GM21515 (cell line): ENCODE measurements around the gene NXNL2.

Experiments used
- ATAC-seq: cut with Tn5 transposase; IDR thresholded peaks from one replicate; pipeline ENCODE4 v1.9.1; 2021; ENCODE audit not compliant: unreplicated experiment

The NXNL2 gene

GRCh38 chr9:88578121-88579049 is 43.4 kb downstream of the NXNL2 start:
- peak; percentile 72 for ATAC-seq

- no peak for ATAC-seq
Measured at GRCh38 chr9:88579050-88579715, 44.2 kb downstream of the NXNL2 start.

- ATAC-seq = no peak
Measured at GRCh38 chr9:88580961-88581360, 46.0 kb downstream of the NXNL2 start.

GRCh38 chr9:88583901-88584596 is 49.1 kb downstream of the NXNL2 start:
- ATAC-seq = no peak

GRCh38 chr9:88585426-88585825 is 50.4 kb downstream of the NXNL2 start:
- no peak for ATAC-seq

GRCh38 chr9:88586452-88586851 is 51.5 kb downstream of the NXNL2 start:
- no peak for ATAC-seq

- ATAC-seq = no peak
Measured at GRCh38 chr9:88587182-88587581, 52.2 kb downstream of the NXNL2 start.

- no peak for ATAC-seq
Measured at GRCh38 chr9:88587885-88588649, 53.1 kb downstream of the NXNL2 start.

- ATAC-seq = no peak
Measured at GRCh38 chr9:88589656-88590055, 54.7 kb downstream of the NXNL2 start.

GRCh38 chr9:88590558-88591146 is 55.7 kb downstream of the NXNL2 start:
- no peak for ATAC-seq

GRCh38 chr9:88593537-88594185 is 58.7 kb downstream of the NXNL2 start:
- peak; percentile 79 for ATAC-seq
